Neural progenitor cell (in vitro differentiated cells): ENCODE measurements around the gene TNIP2. TPM values are rescaled to one million over a fixed set of nuclear protein-coding genes. Genes with fewer than 3 reads are reported as not detected.

Source experiments
- DNase-seq: peaks from one replicate; pipeline ENCODE4 v3.0.0-alpha.2; 2016; ENCODE audit warnings: low spot score
- H2AFZ ChIP-seq: fragments of 200-600 bp; sonication (generic); replicated peaks from 2 replicates; pipeline ENCODE4 v1.6.1; 2016; ENCODE audit warnings: antibody characterized with exemption
- H3F3A ChIP-seq: fragments of 200-600 bp; sonication (generic); 2 replicates; pipeline ENCODE4 v1.6.1; 2016; ENCODE audit warnings: antibody characterized with exemption, low read depth
- H3K27ac ChIP-seq: fragments of 200-600 bp; sonication (generic); 2 replicates; pipeline ENCODE4 v1.5.1; 2016; ENCODE audit warnings: mild to moderate bottlenecking
- H3K27me3 ChIP-seq: fragments of 200-600 bp; sonication (generic); 2 replicates; pipeline ENCODE4 v1.6.1; 2016; ENCODE audit warnings: mild to moderate bottlenecking, moderate library complexity
- H3K36me3 ChIP-seq: fragments of 200-600 bp; sonication (generic); 2 replicates; pipeline ENCODE4 v1.5.1; 2016
- H3K4me1 ChIP-seq: fragments of 200-600 bp; sonication (generic); 2 replicates; pipeline ENCODE4 v1.6.1; 2016; ENCODE audit warnings: mixed run types
- H3K4me2 ChIP-seq: fragments of 200-600 bp; sonication (generic); 2 replicates; pipeline ENCODE4 v1.6.1; 2016
- H3K4me3 ChIP-seq: fragments of 200-600 bp; sonication (generic); 2 replicates; pipeline ENCODE4 v1.5.1; 2016
- H3K79me2 ChIP-seq: fragments of 200-600 bp; sonication (generic); 2 replicates; pipeline ENCODE4 v1.6.1; 2016; ENCODE audit warnings: low read depth
- H3K9ac ChIP-seq: fragments of 200-600 bp; sonication (generic); 2 replicates; pipeline ENCODE4 v1.6.1; 2016
- H3K9me3 ChIP-seq: fragments of 200-600 bp; sonication (generic); 2 replicates; pipeline ENCODE4 v1.5.1; 2016; ENCODE audit warnings: low read depth
- H4K20me1 ChIP-seq: fragments of 200-600 bp; sonication (generic); 2 replicates; pipeline ENCODE4 v1.6.1; 2016; ENCODE audit warnings: low read depth
- H3K27ac Mint-ChIP-seq: 3 replicates; pipeline ENCODE4 v1.8.0; 2021; ENCODE audit warnings: mixed read lengths
- H3K27me3 Mint-ChIP-seq: 2 replicates; pipeline ENCODE4 v1.8.0; 2022; ENCODE audit warnings: low read depth, mild to moderate bottlenecking, inconsistent platforms, moderate library complexity, mixed read lengths; ENCODE audit not compliant: insufficient read depth
- H3K36me3 Mint-ChIP-seq: 3 replicates; pipeline ENCODE4 v1.8.0; 2021; ENCODE audit warnings: mixed read lengths
- H3K4me1 Mint-ChIP-seq: 3 replicates; pipeline ENCODE4 v1.8.0; 2021; ENCODE audit warnings: mixed read lengths
- H3K4me3 Mint-ChIP-seq: 3 replicates; pipeline ENCODE4 v1.8.0; 2021; ENCODE audit warnings: mild to moderate bottlenecking, moderate library complexity, mixed read lengths
- H3K9me3 Mint-ChIP-seq: 3 replicates; pipeline ENCODE4 v1.8.0; 2020; ENCODE audit warnings: mixed read lengths
- CTCF ChIP-seq: fragments of 200-600 bp; sonication (generic); IDR thresholded peaks from 2 replicates; pipeline ENCODE4 v1.5.1; 2017; ENCODE audit warnings: antibody characterized with exemption, mild to moderate bottlenecking
- EZH2 ChIP-seq: fragments of 200-600 bp; sonication (generic); IDR thresholded peaks from 2 replicates; pipeline ENCODE4 v1.6.1; 2017; ENCODE audit warnings: antibody characterized with exemption, mild to moderate bottlenecking, moderate library complexity
- EZH2phosphoT487 ChIP-seq: fragments of 200-600 bp; sonication (generic); IDR thresholded peaks from 2 replicates; pipeline ENCODE4 v1.6.1; 2017; ENCODE audit warnings: antibody characterized with exemption
- total RNA-seq: library from RNA; depleted of rRNA; stranded (reverse); fragments of >200 nt; gene quantifications from 2 replicates; pipeline ENCODE4 v1.2.3, GENCODE V29; 2015; ENCODE audit warnings: low replicate concordance

The TNIP2 gene
- total RNA-seq, 1 donor from 2014 or later: 24.5 TPM

GRCh38 chr4:2716236-2716635 is 39.9 kb downstream of the TNIP2 start:
- Histone ChIP-seq H3K9me3 (no peaks in the 10 kb centered on the region), H2AFZ (no peak overlapping the region), H3K27me3 (no peaks in the 10 kb centered on the region), H3K4me1 (no peaks in the 10 kb centered on the region), H3K9ac (no peak overlapping the region), H3F3A (no peaks in the 10 kb centered on the region), H3K4me2 (no peak overlapping the region), H3K4me3 (no peak overlapping the region), H4K20me1 (no peaks in the 10 kb centered on the region), H3K27ac (no peak overlapping the region), H3K36me3 (peaks cover 4% of the 10 kb centered on the region), H3K79me2 (peaks cover 20% of the 10 kb centered on the region)
- no peak for DNase-seq
- Mint-ChIP-seq H3K4me3 (no peak overlapping the region), H3K4me1 (no peaks in the 10 kb centered on the region), H3K36me3 (peaks cover 38% of the 10 kb centered on the region), H3K27ac (no peak overlapping the region), H3K9me3 (no peaks in the 10 kb centered on the region), H3K27me3 (no peaks in the 10 kb centered on the region)
- no peak for TF ChIP-seq EZH2

GRCh38 chr4:2715426-2715825 is 40.7 kb downstream of the TNIP2 start:
- no peaks in the 10 kb centered on the region for H3K27me3 ChIP-seq
- no peak for DNase-seq
- no peak overlapping the region for H3K27ac Mint-ChIP-seq
- no peaks in the 10 kb centered on the region for H3K4me1 ChIP-seq
- no peaks in the 10 kb centered on the region for H3K9me3 ChIP-seq
- H2AFZ ChIP-seq: no peak overlapping the region
- peaks cover 20% of the 10 kb centered on the region for H3K79me2 ChIP-seq
- H3K9me3 Mint-ChIP-seq: no peaks in the 10 kb centered on the region
- no peaks in the 10 kb centered on the region for H4K20me1 ChIP-seq
- no peak overlapping the region for H3K27ac ChIP-seq
- no peaks in the 10 kb centered on the region for H3F3A ChIP-seq
- H3K4me3 ChIP-seq: no peak overlapping the region
- H3K27me3 Mint-ChIP-seq: no peaks in the 10 kb centered on the region
- no peak overlapping the region for H3K4me2 ChIP-seq
- TF ChIP-seq EZH2 (no peak), CTCF (no peak), EZH2phosphoT487 (no peak)
- H3K36me3 ChIP-seq: peaks cover 4% of the 10 kb centered on the region
- H3K4me3 Mint-ChIP-seq: no peak overlapping the region
- H3K9ac ChIP-seq: no peak overlapping the region
- H3K4me1 Mint-ChIP-seq: no peaks in the 10 kb centered on the region
- peaks cover 38% of the 10 kb centered on the region for H3K36me3 Mint-ChIP-seq

GRCh38 chr4:2714918-2715317 is 41.2 kb downstream of the TNIP2 start:
- H3K4me2 ChIP-seq: no peak overlapping the region
- H3F3A ChIP-seq: no peaks in the 10 kb centered on the region
- H3K4me3 Mint-ChIP-seq: no peak overlapping the region
- H3K36me3 ChIP-seq: peaks cover under 1% of the 10 kb centered on the region
- peaks cover 39% of the 10 kb centered on the region for H3K36me3 Mint-ChIP-seq
- no peak overlapping the region for H2AFZ ChIP-seq
- no peaks in the 10 kb centered on the region for H3K9me3 Mint-ChIP-seq
- DNase-seq: no peak
- no peak for TF ChIP-seq EZH2phosphoT487
- no peak for TF ChIP-seq EZH2
- no peak for TF ChIP-seq CTCF
- H3K9ac ChIP-seq: no peak overlapping the region
- no peaks in the 10 kb centered on the region for H3K27me3 Mint-ChIP-seq
- no peaks in the 10 kb centered on the region for H4K20me1 ChIP-seq
- no peaks in the 10 kb centered on the region for H3K27me3 ChIP-seq
- no peak overlapping the region for H3K4me3 ChIP-seq
- H3K4me1 ChIP-seq: no peaks in the 10 kb centered on the region
- H3K9me3 ChIP-seq: no peaks in the 10 kb centered on the region
- H3K4me1 Mint-ChIP-seq: no peaks in the 10 kb centered on the region
- H3K27ac ChIP-seq: no peak overlapping the region
- peaks cover 20% of the 10 kb centered on the region for H3K79me2 ChIP-seq
- H3K27ac Mint-ChIP-seq: no peak overlapping the region

GRCh38 chr4:2714061-2714770 is 41.9 kb downstream of the TNIP2 start:
- Histone ChIP-seq H3K4me2 (no peak overlapping the region), H2AFZ (no peak overlapping the region), H3K27ac (no peak overlapping the region), H3K79me2 (peaks cover 20% of the 10 kb centered on the region), H3K9ac (no peak overlapping the region), H4K20me1 (no peaks in the 10 kb centered on the region), H3K27me3 (no peaks in the 10 kb centered on the region), H3F3A (no peaks in the 10 kb centered on the region), H3K4me1 (no peaks in the 10 kb centered on the region), H3K9me3 (no peaks in the 10 kb centered on the region), H3K36me3 (no peaks in the 10 kb centered on the region), H3K4me3 (no peak overlapping the region)
- Mint-ChIP-seq H3K9me3 (no peaks in the 10 kb centered on the region), H3K27me3 (no peaks in the 10 kb centered on the region), H3K4me1 (no peaks in the 10 kb centered on the region), H3K4me3 (no peak overlapping the region), H3K27ac (no peak overlapping the region), H3K36me3 (peaks cover 41% of the 10 kb centered on the region)
- TF ChIP-seq EZH2: no peak
- TF ChIP-seq EZH2phosphoT487: no peak
- TF ChIP-seq CTCF: no peak
- no peak for DNase-seq
